ENCODE data around the gene LIMS1. TPM values are rescaled to one million over a fixed set of nuclear protein-coding genes. Genes with fewer than 3 reads are reported as not detected.
"Not testable (repeated sequence)": the region's sequence is repeated elsewhere in the genome, so short reads cannot be mapped to it uniquely, and the experiment has no call there.

The LIMS1 gene
- total and polyA plus RNA-seq, 2 donors (not counting 3 experiments of a cell fraction or from before 2014, with no cell fraction given), result 153 to 229 TPM

GRCh38 chr2:108648796-108649195 is 114.5 kb downstream of the LIMS1 start:
- H3K4me2 ChIP-seq (ENCODE audit: insufficient read depth, low read length); intact Hi-C loops (cut with micrococcal nuclease); H3K4me3 ChIP-seq (replicated peaks in 1 of 3; ENCODE audit: insufficient read depth in 1 of 3, low read depth in 1 of 3, low read length in 3 of 3); H3K9ac ChIP-seq (replicated peaks; ENCODE audit: extremely low read depth, insufficient read depth, low read length); H3K9me1 ChIP-seq (replicated peaks; ENCODE audit: control insufficient read depth, extremely low read depth, insufficient read depth, low read length); H4K20me1 ChIP-seq (replicated peaks; ENCODE audit: control insufficient read depth, extremely low read depth, insufficient read depth, low read length); H2AFZ ChIP-seq (ENCODE audit: low read depth, low read length); H3K27ac ChIP-seq (ENCODE audit: insufficient read depth, low read depth, low read length); DNase-seq (ENCODE audit: low read depth, low spot score); H3K27me3 ChIP-seq (ENCODE audit: control insufficient read depth in 2 of 2, insufficient read depth in 2 of 2, low read length in 2 of 2); H3K79me2 ChIP-seq (ENCODE audit: control insufficient read depth, insufficient read depth, low read length); BruUV-seq (replicated peaks); FAIRE-seq; H3K36me3 ChIP-seq (ENCODE audit: control insufficient read depth in 2 of 2, extremely low read depth in 1 of 2, insufficient read depth in 2 of 2, low read length in 2 of 2); H3K9me3 ChIP-seq (replicated peaks; ENCODE audit: control insufficient read depth, insufficient read depth, low read length); dilution Hi-C loops (cut with MboI; ENCODE audit: extremely low pct_ligation_motif_present, low sequenced_read_pairs): not testable (repeated sequence)
- ChIA-PET CTCF (interaction anchor here (1.7 kb wide), 1 partner anchor 12 kb away, joined by 7 read pairs; no protein-coding TSS in a partner anchor), POLR2A (interaction anchor here (0.8 kb wide), 1 partner anchor 33 kb away, joined by 3 read pairs; no protein-coding TSS in a partner anchor)
- peaks cover 11% of the 10 kb centered on the region for H3K4me1 ChIP-seq (ENCODE audit: control insufficient read depth, extremely low read depth, insufficient read depth, low read length)

GRCh38 chr2:108650465-108650864 is 116.2 kb downstream of the LIMS1 start:
- H3K79me2 ChIP-seq (ENCODE audit: control insufficient read depth, insufficient read depth, low read length); H3K27me3 ChIP-seq (ENCODE audit: control insufficient read depth in 2 of 2, insufficient read depth in 2 of 2, low read length in 2 of 2); H3K36me3 ChIP-seq (ENCODE audit: control insufficient read depth in 2 of 2, extremely low read depth in 1 of 2, insufficient read depth in 2 of 2, low read length in 2 of 2); H3K4me2 ChIP-seq (ENCODE audit: insufficient read depth, low read length); BruUV-seq (replicated peaks); H3K9me1 ChIP-seq (replicated peaks; ENCODE audit: control insufficient read depth, extremely low read depth, insufficient read depth, low read length); H3K9ac ChIP-seq (replicated peaks; ENCODE audit: extremely low read depth, insufficient read depth, low read length); H4K20me1 ChIP-seq (replicated peaks; ENCODE audit: control insufficient read depth, extremely low read depth, insufficient read depth, low read length); H3K4me3 ChIP-seq (replicated peaks in 1 of 3; ENCODE audit: insufficient read depth in 1 of 3, low read depth in 1 of 3, low read length in 3 of 3); dilution Hi-C loops (cut with MboI; ENCODE audit: extremely low pct_ligation_motif_present, low sequenced_read_pairs); H3K27ac ChIP-seq (ENCODE audit: insufficient read depth, low read depth, low read length); DNase-seq (ENCODE audit: low read depth, low spot score); POLR2A ChIA-PET; H2AFZ ChIP-seq (ENCODE audit: low read depth, low read length); intact Hi-C loops (cut with micrococcal nuclease); H3K9me3 ChIP-seq (replicated peaks; ENCODE audit: control insufficient read depth, insufficient read depth, low read length); FAIRE-seq: not testable (repeated sequence)
- CTCF ChIA-PET, result interaction anchor here (1.0 kb wide), 1 partner anchor 14 kb away, joined by 6 read pairs; no protein-coding TSS in a partner anchor
- H3K4me1 ChIP-seq (ENCODE audit: control insufficient read depth, extremely low read depth, insufficient read depth, low read length), result peaks cover 15% of the 10 kb centered on the region

DNA sequence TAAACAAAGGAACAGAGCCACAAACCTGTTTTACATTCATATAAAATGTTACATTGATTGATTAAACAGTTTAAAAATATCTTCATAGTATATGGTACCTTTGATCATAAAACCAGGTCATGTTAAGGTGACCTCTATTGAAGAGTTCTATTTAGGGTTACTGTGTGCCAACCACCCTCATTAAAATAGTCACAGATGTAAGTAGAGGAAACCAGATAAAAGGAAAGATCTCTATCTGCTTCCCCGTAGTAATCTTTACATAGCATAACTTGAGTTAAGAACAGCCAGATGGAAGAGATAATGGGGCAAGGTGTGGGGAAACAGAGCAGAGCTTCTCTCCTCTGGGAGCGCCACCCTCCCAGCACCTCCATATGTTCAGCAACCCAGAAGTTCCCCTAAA is 117.2 kb downstream of the LIMS1 start:
- dilution Hi-C loops (cut with MboI; ENCODE audit: extremely low pct_ligation_motif_present, low sequenced_read_pairs); POLR2A ChIA-PET: not testable (repeated sequence)

More for the DNA sequence above, 117.2 kb downstream of the LIMS1 start:
- H3K36me3 ChIP-seq (ENCODE audit: control insufficient read depth in 2 of 2, extremely low read depth in 1 of 2, insufficient read depth in 2 of 2, low read length in 2 of 2); H4K20me1 ChIP-seq (replicated peaks; ENCODE audit: control insufficient read depth, extremely low read depth, insufficient read depth, low read length); H3K4me3 ChIP-seq (replicated peaks in 1 of 3; ENCODE audit: insufficient read depth in 1 of 3, low read depth in 1 of 3, low read length in 3 of 3); BruUV-seq (replicated peaks); DNase-seq (ENCODE audit: low read depth, low spot score); H3K9me3 ChIP-seq (replicated peaks; ENCODE audit: control insufficient read depth, insufficient read depth, low read length); CTCF ChIA-PET; H3K27me3 ChIP-seq (ENCODE audit: control insufficient read depth in 2 of 2, insufficient read depth in 2 of 2, low read length in 2 of 2); H3K9ac ChIP-seq (replicated peaks; ENCODE audit: extremely low read depth, insufficient read depth, low read length); intact Hi-C loops (cut with micrococcal nuclease); H2AFZ ChIP-seq (ENCODE audit: low read depth, low read length); FAIRE-seq; H3K79me2 ChIP-seq (ENCODE audit: control insufficient read depth, insufficient read depth, low read length); H3K9me1 ChIP-seq (replicated peaks; ENCODE audit: control insufficient read depth, extremely low read depth, insufficient read depth, low read length); H3K27ac ChIP-seq (ENCODE audit: insufficient read depth, low read depth, low read length); H3K4me2 ChIP-seq (ENCODE audit: insufficient read depth, low read length): not testable (repeated sequence)
- peaks cover 15% of the 10 kb centered on the region for H3K4me1 ChIP-seq (ENCODE audit: control insufficient read depth, extremely low read depth, insufficient read depth, low read length)

Measured in endothelial cell of umbilical vein (primary cell).